HCT116 (cell line): ENCODE data around the gene ABLIM1. TPM values are rescaled to one million over a fixed set of nuclear protein-coding genes. Genes with fewer than 3 reads are reported as not detected.

ENCODE experiments used
- ATAC-seq: fragments of 200-7000 bp; cut with Tn5 transposase; 2 replicates; pipeline ENCODE4 v1.9.1; 2020; ENCODE audit warnings: mild to moderate bottlenecking, moderate library complexity
- BruUV-seq: library from RNA; stranded (reverse); fragments of 400-500 nt; replicated peaks from 2 replicates; lab custom pipeline; 2021; lab: Mats Ljungman, UMichigan
- CTCF ChIA-PET: fragments of 300-600 bp; sonication (Branson Sonifier 250); formaldehyde crosslinking; loops from one replicate; lab custom pipeline; 2021; ENCODE audit warnings: antibody characterized with exemption; lab: Charles Lee
- POLR2A ChIA-PET: fragments of 300-600, 350-600 bp; sonication (Branson Sonifier 250); formaldehyde crosslinking; loops from one replicate; lab custom pipeline; 2021; ENCODE audit warnings: antibody characterized with exemption; lab: Charles Lee
- RAD21 ChIA-PET, 2 experiments: fragments of 300-600 bp; sonication (Branson Sonifier 250); formaldehyde crosslinking; loops; one replicate each; lab custom pipeline; 2023; ENCODE audit warnings: low total read pairs in 2 of 2; ENCODE audit not compliant: uncharacterized antibody in 2 of 2, unreplicated experiment in 2 of 2, low non-redundant PET in 1 of 2; lab: Charles Lee
- DNase-seq: peaks from one replicate; pipeline ENCODE4 v3.0.0-alpha.2; 2010; ENCODE audit warnings: low read depth, low spot score
- H2AFZ ChIP-seq: fragments of 200-600 bp; shearing (Covaris generic), sonication (generic); 2 replicates; pipeline ENCODE4 v1.6.1; 2017; ENCODE audit warnings: low read depth, mixed run types, mixed read lengths, antibody characterized with exemption, low read length; ENCODE audit not compliant: poor library complexity, severe bottlenecking
- H3K27ac ChIP-seq: 2 replicates; pipeline ENCODE4 v1.5.1; 2012; ENCODE audit warnings: low read depth, low read length
- H3K27me3 ChIP-seq: fragments of 200-600 bp; sonication (generic); 2 replicates; pipeline ENCODE4 v1.6.1; 2016; ENCODE audit warnings: mixed run types, low read length, mixed read lengths; ENCODE audit not compliant: insufficient read depth
- H3K36me3 ChIP-seq, 2 experiments: fragments of 200-500 bp in 1 of 2; fragments of 200-600 bp in 1 of 2; sonication (Bioruptor generic) in 1 of 2; sonication (generic) in 1 of 2; 2 replicates each; pipeline versions ENCODE4 v1.5.1 to v1.6.1; 2014 to 2016; ENCODE audit warnings: low read length in 2 of 2, inconsistent platforms in 1 of 2, mixed read lengths in 1 of 2, mixed run types in 1 of 2; ENCODE audit not compliant: insufficient read depth in 2 of 2, control insufficient read depth in 1 of 2
- H3K4me1 ChIP-seq, 2 experiments: fragments of 200-600 bp in 1 of 2; sonication (generic) in 1 of 2; 2 replicates each; pipeline versions ENCODE4 v1.5.1 to v1.6.1; 2012 to 2017; ENCODE audit warnings: low read length in 2 of 2, inconsistent platforms in 1 of 2, mild to moderate bottlenecking in 1 of 2, mixed read lengths in 1 of 2, mixed run types in 1 of 2, moderate library complexity in 1 of 2; ENCODE audit not compliant: insufficient read depth in 2 of 2, control insufficient read depth in 1 of 2
- H3K4me2 ChIP-seq: fragments of 200-600 bp; sonication (generic); 2 replicates; pipeline ENCODE4 v1.6.1; 2017; ENCODE audit warnings: mixed run types, low read length, mixed read lengths
- H3K4me3 ChIP-seq, 2 experiments: fragments of 200-600 bp in 1 of 2; sonication (generic) in 1 of 2; replicated peaks in 1 of 2; 2 replicates each; pipeline ENCODE4 v1.5.1; 2011 to 2016; ENCODE audit warnings: low read length in 2 of 2, control low read depth in 1 of 2, low read depth in 1 of 2, mild to moderate bottlenecking in 1 of 2, mixed read lengths in 1 of 2, mixed run types in 1 of 2
- H3K79me2 ChIP-seq: fragments of 200-600 bp; sonication (generic); 2 replicates; pipeline ENCODE4 v1.6.1; 2017; ENCODE audit warnings: mild to moderate bottlenecking, mixed run types, low read length, moderate library complexity, mixed read lengths; ENCODE audit not compliant: insufficient read depth
- H3K9ac ChIP-seq: fragments of 200-600 bp; sonication (generic); 2 replicates; pipeline ENCODE4 v1.6.1; 2016; ENCODE audit warnings: low read length, mixed read lengths
- H3K9me2 ChIP-seq: fragments of 200-600 bp; sonication (generic), shearing (Covaris generic); 2 replicates; pipeline ENCODE4 v1.6.1; 2017; ENCODE audit warnings: mixed run types, mild to moderate bottlenecking, moderate library complexity; ENCODE audit not compliant: insufficient read depth
- H3K9me3 ChIP-seq, 2 experiments: fragments of 200-500 bp in 1 of 2; fragments of 200-600 bp in 1 of 2; sonication (Bioruptor generic) in 1 of 2; sonication (generic) in 1 of 2; 2 replicates each; pipeline ENCODE4 v1.6.1; 2014 to 2017; ENCODE audit warnings: low read length in 2 of 2, mixed read lengths in 2 of 2, inconsistent platforms in 1 of 2, low read depth in 1 of 2, mild to moderate bottlenecking in 1 of 2, mixed run types in 1 of 2, moderate library complexity in 1 of 2; ENCODE audit not compliant: control insufficient read depth in 1 of 2, insufficient read depth in 1 of 2
- H4K20me1 ChIP-seq: fragments of 200-600 bp; sonication (generic), shearing (Covaris generic); 2 replicates; pipeline ENCODE4 v1.6.1; 2017; ENCODE audit warnings: mixed run types, mild to moderate bottlenecking, moderate library complexity; ENCODE audit not compliant: insufficient read depth
- CBX3 ChIP-seq: IDR thresholded peaks from 2 replicates; pipeline ENCODE4 v1.6.1; 2012; ENCODE audit warnings: low read depth
- POLR2A ChIP-seq: IDR thresholded peaks from 2 replicates; pipeline ENCODE4 v1.7.0; 2011; ENCODE audit warnings: borderline replicate concordance; ENCODE audit not compliant: insufficient read depth, insufficient read length; ENCODE audit errors: extremely low read depth
- SRF ChIP-seq: IDR thresholded peaks from 2 replicates; pipeline ENCODE4 v1.6.1; 2012; ENCODE audit warnings: low read depth
- TCF7L2 ChIP-seq: IDR thresholded peaks from 2 replicates; pipeline ENCODE4 v1.7.0; 2011; ENCODE audit warnings: borderline replicate concordance, inconsistent platforms; ENCODE audit not compliant: insufficient read depth, insufficient read length; ENCODE audit errors: extremely low read depth
- intact Hi-C: fragments of 100-400 bp; cut with micrococcal nuclease; formaldehyde crosslinking; loops from 2 replicates; pipeline ENCODE4 v1.10.0; 2022
- total RNA-seq: library from RNA; stranded (reverse); gene quantifications from one replicate; pipeline ENCODE4 v1.2.1, GENCODE V29; 2021; ENCODE audit not compliant: unreplicated experiment
- TF ChIP-seq, protein P1 (sequence below): IDR thresholded peaks from 2 replicates; pipeline ENCODE4 v1.6.1; 2012
- TF ChIP-seq, protein P2 (sequence below): IDR thresholded peaks from 2 replicates; pipeline ENCODE4 v1.6.1; 2011; ENCODE audit warnings: mild to moderate bottlenecking, low read length, moderate library complexity; ENCODE audit not compliant: insufficient replicate concordance; ENCODE audit errors: extremely low read depth

Gene ABLIM1
- total RNA-seq, 1 experiment from 2014 or later = 96.2 TPM

DNA sequence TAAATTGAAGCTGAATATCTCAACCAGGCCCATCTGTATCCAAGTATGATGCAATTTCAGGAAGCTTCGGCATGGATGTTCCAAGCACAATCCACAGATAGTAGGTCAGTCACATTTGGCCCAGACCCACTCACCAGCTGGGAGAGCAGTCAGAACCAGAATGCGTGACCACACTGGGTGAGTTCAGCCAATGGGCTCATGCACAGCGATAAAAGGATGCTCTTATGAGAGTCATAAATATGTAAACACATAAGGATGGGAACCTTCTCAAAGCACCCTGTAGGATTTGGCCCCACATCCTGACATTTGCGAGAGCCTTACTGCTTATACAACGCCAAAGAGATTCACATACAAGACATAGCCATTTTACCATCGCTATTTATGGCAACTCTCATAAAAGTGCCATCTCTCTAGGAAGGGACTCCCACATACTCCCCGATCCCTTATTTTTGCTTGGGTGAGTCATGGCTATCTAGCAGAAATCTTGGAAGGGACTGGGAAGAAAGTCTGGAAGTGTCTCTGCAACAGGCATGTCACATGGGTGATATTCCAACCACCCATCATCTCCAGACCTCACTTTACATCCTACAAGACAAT is 256.8 kb downstream of the ABLIM1 start:
- Histone ChIP-seq H2AFZ (no peak overlapping the region), H3K79me2 (no peaks in the 10 kb centered on the region), H3K36me3 (no peaks in the 10 kb centered on the region), H3K9me3 (no peaks in the 10 kb centered on the region), H3K9me2 (no peaks in the 10 kb centered on the region), H3K9ac (no peak overlapping the region), H3K4me3 (no peak overlapping the region), H3K4me1 (peaks cover 0 to 8% of the 10 kb centered on the region in 2 experiments; a peak in 1 of 4 replicates), H3K4me2 (no peak overlapping the region), H4K20me1 (no peaks in the 10 kb centered on the region; the same call in 1 of the 2 replicates), H3K27ac (no peak overlapping the region), H3K27me3 (peaks cover 88% of the 10 kb centered on the region)
- intact Hi-C loops = no loop called here
- no peak for TF ChIP-seq TCF7L2
- TF ChIP-seq SRF = no peak
- no peak for TF ChIP-seq CBX3
- TF ChIP-seq, protein P1, sequence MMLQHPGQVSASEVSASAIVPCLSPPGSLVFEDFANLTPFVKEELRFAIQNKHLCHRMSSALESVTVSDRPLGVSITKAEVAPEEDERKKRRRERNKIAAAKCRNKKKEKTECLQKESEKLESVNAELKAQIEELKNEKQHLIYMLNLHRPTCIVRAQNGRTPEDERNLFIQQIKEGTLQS = no peak
- no peak for TF ChIP-seq POLR2A
- TF ChIP-seq, protein P2, sequence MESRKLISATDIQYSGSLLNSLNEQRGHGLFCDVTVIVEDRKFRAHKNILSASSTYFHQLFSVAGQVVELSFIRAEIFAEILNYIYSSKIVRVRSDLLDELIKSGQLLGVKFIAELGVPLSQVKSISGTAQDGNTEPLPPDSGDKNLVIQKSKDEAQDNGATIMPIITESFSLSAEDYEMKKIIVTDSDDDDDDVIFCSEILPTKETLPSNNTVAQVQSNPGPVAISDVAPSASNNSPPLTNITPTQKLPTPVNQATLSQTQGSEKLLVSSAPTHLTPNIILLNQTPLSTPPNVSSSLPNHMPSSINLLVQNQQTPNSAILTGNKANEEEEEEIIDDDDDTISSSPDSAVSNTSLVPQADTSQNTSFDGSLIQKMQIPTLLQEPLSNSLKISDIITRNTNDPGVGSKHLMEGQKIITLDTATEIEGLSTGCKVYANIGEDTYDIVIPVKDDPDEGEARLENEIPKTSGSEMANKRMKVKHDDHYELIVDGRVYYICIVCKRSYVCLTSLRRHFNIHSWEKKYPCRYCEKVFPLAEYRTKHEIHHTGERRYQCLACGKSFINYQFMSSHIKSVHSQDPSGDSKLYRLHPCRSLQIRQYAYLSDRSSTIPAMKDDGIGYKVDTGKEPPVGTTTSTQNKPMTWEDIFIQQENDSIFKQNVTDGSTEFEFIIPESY = no peak
- RAD21 ChIA-PET = no interaction called here
- no TSS peak for BruUV-seq
- CTCF ChIA-PET = no interaction called here
- ATAC-seq (no peak), DNase-seq (no peak)
- POLR2A ChIA-PET = interaction anchor here (0.6 kb wide), 1 partner anchor 535 kb away, joined by 4 read pairs; no protein-coding TSS in a partner anchor
